Osteoblast (primary cell): Measurements from ENCODE around the gene ECEL1. TPM values are rescaled to one million over a fixed set of nuclear protein-coding genes. Genes with fewer than 3 reads are reported as not detected.

ENCODE experiments used
- DNase-seq: peaks from one replicate; pipeline ENCODE4 v3.0.0; 2011; ENCODE audit warnings: low spot score, mixed read lengths; ENCODE audit not compliant: insufficient read length; ENCODE audit errors: missing footprints
- H2AFZ ChIP-seq: 2 replicates; pipeline ENCODE4 v1.6.0; 2011; ENCODE audit warnings: mild to moderate bottlenecking, low read length
- H3K27ac ChIP-seq: 2 replicates; pipeline ENCODE4 v1.5.1; 2011; ENCODE audit warnings: mild to moderate bottlenecking, low read depth, low read length, moderate library complexity
- H3K27me3 ChIP-seq: 2 replicates; pipeline ENCODE4 v1.6.0; 2012; ENCODE audit warnings: mild to moderate bottlenecking, control low read depth, inconsistent platforms, low read length, moderate library complexity; ENCODE audit not compliant: insufficient read depth
- H3K36me3 ChIP-seq: 2 replicates; pipeline ENCODE4 v1.5.1; 2011; ENCODE audit warnings: mild to moderate bottlenecking, low read length, control low read depth, moderate library complexity; ENCODE audit not compliant: insufficient read depth
- H3K4me1 ChIP-seq: 2 replicates; pipeline ENCODE4 v1.5.1; 2011; ENCODE audit warnings: mild to moderate bottlenecking, low read length, control low read depth, moderate library complexity; ENCODE audit not compliant: insufficient read depth
- H3K4me2 ChIP-seq: 2 replicates; pipeline ENCODE4 v1.6.0; 2011; ENCODE audit warnings: mild to moderate bottlenecking, low read length; ENCODE audit not compliant: insufficient read depth
- H3K4me3 ChIP-seq: fragments of 200-600 bp; sonication (generic); 3 replicates; pipeline ENCODE4 v1.5.1; 2012; ENCODE audit warnings: mild to moderate bottlenecking, low read length, inconsistent platforms; ENCODE audit not compliant: insufficient read depth
- H3K79me2 ChIP-seq: 2 replicates; pipeline ENCODE4 v1.6.0; 2012; ENCODE audit warnings: mild to moderate bottlenecking, low read length, control low read depth, inconsistent platforms; ENCODE audit not compliant: insufficient read depth
- H3K9me3 ChIP-seq: 2 replicates; pipeline ENCODE4 v1.5.1; 2011; ENCODE audit warnings: low read depth, low read length, control low read depth
- H4K20me1 ChIP-seq: 2 replicates; pipeline ENCODE4 v1.6.0; 2012; ENCODE audit warnings: mild to moderate bottlenecking, low read length, control low read depth; ENCODE audit not compliant: insufficient read depth
- CTCF ChIP-seq: IDR thresholded peaks from 2 replicates; pipeline ENCODE4 v1.5.1; 2011; ENCODE audit warnings: mild to moderate bottlenecking, low read depth, low read length, moderate library complexity; ENCODE audit errors: extremely low read depth
- total RNA-seq: library from RNA; depleted of rRNA; stranded (reverse); fragments of >200 nt; gene quantifications from 2 replicates; pipeline ENCODE4 v1.2.3, GENCODE V29; 2012

ECEL1 gene
- total RNA-seq, 1 donor: not detected

DNA sequence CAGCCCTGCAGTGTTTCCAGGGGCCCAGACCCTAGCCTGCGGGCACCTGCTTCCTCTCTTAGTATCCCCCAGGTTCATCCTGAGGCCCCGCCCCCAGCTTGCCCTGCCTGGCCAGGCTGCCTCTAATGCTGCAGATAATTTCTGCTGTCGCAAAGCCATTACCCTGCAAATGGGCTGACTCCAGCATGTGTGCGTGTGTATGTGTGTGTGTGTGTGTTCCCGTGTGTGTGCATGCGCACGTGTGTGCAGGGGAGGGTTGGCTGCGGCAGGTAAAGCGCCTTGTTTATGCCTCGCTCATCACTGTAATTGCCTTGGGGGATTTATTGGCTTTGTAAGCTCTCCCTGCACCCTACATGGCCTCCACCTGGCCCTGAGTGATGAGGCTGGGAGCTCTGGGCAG, 25.0 kb upstream of the ECEL1 start:
- no peak for TF ChIP-seq CTCF
- Histone ChIP-seq H3K4me1 (no peaks in the 10 kb centered on the region), H3K9me3 (no peaks in the 10 kb centered on the region), H4K20me1 (no peaks in the 10 kb centered on the region), H3K4me2 (no peak overlapping the region), H2AFZ (no peak overlapping the region), H3K27ac (no peak overlapping the region), H3K4me3 (no peak overlapping the region), H3K79me2 (no peaks in the 10 kb centered on the region), H3K36me3 (no peaks in the 10 kb centered on the region), H3K27me3 (peaks cover 27% of the 10 kb centered on the region)
- DNase-seq: no peak

DNA sequence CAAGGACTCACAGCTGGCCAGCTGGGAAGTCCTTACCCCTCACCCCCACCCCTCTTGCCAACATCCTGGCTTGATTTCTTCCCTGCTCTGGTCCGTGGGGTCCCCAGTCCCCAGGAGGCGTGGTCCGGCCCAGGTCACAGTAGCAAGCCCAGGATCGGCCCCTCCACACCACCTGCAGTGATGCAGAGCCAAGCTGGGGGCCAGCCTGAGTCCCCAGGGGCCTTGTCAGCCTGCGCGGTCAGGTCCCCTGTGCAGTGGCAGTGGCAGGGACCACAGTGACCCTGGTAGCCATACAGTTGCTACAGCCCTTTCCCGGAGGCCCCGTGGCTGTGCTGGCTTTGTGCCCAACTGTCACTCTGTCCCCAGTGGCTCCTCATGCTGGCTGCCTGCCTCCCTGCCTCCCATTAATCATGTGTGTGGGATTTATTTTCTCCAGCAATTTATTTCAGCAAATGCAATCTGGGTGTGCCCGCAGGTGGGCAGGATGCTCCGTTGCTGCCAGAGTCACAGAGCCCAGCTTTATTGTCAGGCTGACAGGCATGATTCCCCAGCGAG, 23.8 kb upstream of the ECEL1 start:
- no peaks in the 10 kb centered on the region for H3K36me3 ChIP-seq
- H3K9me3 ChIP-seq: no peaks in the 10 kb centered on the region
- no peaks in the 10 kb centered on the region for H4K20me1 ChIP-seq
- H3K4me2 ChIP-seq: no peak overlapping the region
- H3K27ac ChIP-seq: no peak overlapping the region
- no peak overlapping the region for H3K4me3 ChIP-seq
- no peaks in the 10 kb centered on the region for H3K79me2 ChIP-seq
- no peak overlapping the region for H2AFZ ChIP-seq
- peaks cover 20% of the 10 kb centered on the region for H3K27me3 ChIP-seq
- no peak for TF ChIP-seq CTCF
- DNase-seq: no peak
- no peaks in the 10 kb centered on the region for H3K4me1 ChIP-seq

GRCh38 chr2:232508251-232508650, 20.6 kb upstream of the ECEL1 start:
- no peak for TF ChIP-seq CTCF
- no peaks in the 10 kb centered on the region for H3K9me3 ChIP-seq
- DNase-seq: no peak
- no peak overlapping the region for H3K4me3 ChIP-seq
- H3K4me1 ChIP-seq: no peaks in the 10 kb centered on the region
- no peaks in the 10 kb centered on the region for H3K79me2 ChIP-seq
- H3K4me2 ChIP-seq: no peak overlapping the region
- H4K20me1 ChIP-seq: no peaks in the 10 kb centered on the region
- peaks cover 26% of the 10 kb centered on the region for H3K27me3 ChIP-seq
- no peak overlapping the region for H2AFZ ChIP-seq
- H3K36me3 ChIP-seq: no peaks in the 10 kb centered on the region
- no peak overlapping the region for H3K27ac ChIP-seq

DNA sequence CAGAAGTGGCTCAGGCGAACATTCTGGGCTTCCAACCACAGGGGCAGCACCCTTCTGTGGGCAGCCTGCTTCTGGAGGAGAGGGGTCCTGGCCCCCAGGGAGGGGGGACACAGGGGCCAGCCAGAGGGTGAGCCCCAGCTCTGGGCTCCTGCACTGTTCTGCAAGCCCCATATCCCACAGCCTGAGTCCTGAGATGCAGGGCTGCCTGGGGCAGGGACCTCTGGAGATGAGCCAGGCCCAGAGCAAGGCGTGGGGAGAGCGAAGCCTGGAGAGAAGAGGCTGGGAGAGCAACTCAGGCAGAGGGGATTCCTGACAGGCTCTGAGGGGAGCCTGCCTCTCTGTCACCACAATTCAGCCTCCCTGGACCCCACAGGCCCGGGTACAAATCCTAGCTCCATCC, 19.1 kb upstream of the ECEL1 start:
- no peaks in the 10 kb centered on the region for H3K79me2 ChIP-seq
- no peaks in the 10 kb centered on the region for H4K20me1 ChIP-seq
- peaks cover 32% of the 10 kb centered on the region for H3K27me3 ChIP-seq
- no peak overlapping the region for H3K4me2 ChIP-seq
- no peaks in the 10 kb centered on the region for H3K9me3 ChIP-seq
- TF ChIP-seq CTCF: no peak
- H3K27ac ChIP-seq: no peak overlapping the region
- no peak overlapping the region for H3K4me3 ChIP-seq
- no peak for DNase-seq
- no peak overlapping the region for H2AFZ ChIP-seq
- H3K36me3 ChIP-seq: no peaks in the 10 kb centered on the region
- H3K4me1 ChIP-seq: no peaks in the 10 kb centered on the region
